ENCODE measurements around the gene KLK10. TPM values are rescaled to one million over a fixed set of nuclear protein-coding genes. Genes with fewer than 3 reads are reported as not detected.

KLK10 gene
- total RNA-seq, 1 donor from 2014 or later, result not detected

DNA sequence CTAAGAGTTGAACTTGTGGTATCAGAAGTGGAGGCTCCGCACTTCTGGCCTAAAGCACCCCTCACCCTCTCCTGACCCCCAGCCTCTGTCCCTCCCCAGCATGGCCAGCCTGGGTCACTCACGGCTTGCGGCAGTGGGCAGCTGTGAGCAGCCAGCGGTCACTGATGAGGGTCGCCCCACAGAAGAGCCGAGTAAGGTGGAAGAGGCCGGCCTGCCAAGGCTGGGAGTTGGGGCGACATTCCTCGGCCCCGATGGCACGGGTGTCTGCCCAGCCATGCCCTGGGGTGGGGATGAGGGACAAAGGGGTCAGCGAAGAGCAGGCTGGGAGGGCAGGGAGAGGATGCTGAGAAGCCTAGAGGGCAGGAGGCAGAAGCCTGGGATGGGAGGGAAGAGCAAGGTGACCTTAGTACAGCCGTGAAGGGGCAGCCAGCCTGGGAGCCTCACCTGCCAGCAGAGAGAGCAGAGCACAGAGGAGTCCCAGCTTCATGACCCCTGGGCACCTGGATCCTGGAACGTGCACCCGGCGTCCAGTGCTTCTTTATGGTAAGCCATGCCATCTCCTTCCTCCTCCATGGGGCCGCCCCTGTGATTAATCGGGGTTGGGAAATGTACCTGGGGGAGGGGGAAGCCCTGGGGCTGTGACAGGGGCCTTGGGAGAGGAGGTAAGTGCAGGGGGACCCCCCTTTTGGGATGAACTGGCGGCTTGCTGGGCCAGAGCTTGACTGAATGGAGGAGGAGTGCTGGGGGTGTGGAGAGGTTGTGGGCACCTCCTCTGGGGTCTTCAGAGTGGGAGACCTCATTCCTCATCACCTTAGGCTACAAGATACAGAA, 10.2 kb downstream of the KLK10 start:
- TF ChIP-seq, protein P1, sequence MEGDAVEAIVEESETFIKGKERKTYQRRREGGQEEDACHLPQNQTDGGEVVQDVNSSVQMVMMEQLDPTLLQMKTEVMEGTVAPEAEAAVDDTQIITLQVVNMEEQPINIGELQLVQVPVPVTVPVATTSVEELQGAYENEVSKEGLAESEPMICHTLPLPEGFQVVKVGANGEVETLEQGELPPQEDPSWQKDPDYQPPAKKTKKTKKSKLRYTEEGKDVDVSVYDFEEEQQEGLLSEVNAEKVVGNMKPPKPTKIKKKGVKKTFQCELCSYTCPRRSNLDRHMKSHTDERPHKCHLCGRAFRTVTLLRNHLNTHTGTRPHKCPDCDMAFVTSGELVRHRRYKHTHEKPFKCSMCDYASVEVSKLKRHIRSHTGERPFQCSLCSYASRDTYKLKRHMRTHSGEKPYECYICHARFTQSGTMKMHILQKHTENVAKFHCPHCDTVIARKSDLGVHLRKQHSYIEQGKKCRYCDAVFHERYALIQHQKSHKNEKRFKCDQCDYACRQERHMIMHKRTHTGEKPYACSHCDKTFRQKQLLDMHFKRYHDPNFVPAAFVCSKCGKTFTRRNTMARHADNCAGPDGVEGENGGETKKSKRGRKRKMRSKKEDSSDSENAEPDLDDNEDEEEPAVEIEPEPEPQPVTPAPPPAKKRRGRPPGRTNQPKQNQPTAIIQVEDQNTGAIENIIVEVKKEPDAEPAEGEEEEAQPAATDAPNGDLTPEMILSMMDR (IDR thresholded peaks at IDR 0.05), result no peak
- Mint-ChIP-seq H3K36me3 (ENCODE audit: low read depth) (no peaks in the 10 kb centered on the region), H3K9me3 (ENCODE audit: low read depth) (no peaks in the 10 kb centered on the region), H3K27me3 (ENCODE audit: low read depth) (peaks cover 30% of the 10 kb centered on the region), H3K4me3 (ENCODE audit: unreplicated experiment) (no peak overlapping the region), H3K27ac (ENCODE audit: unreplicated experiment) (no peak overlapping the region), H3K4me1 (ENCODE audit: low read depth) (no peaks in the 10 kb centered on the region)
- DNase-seq (ENCODE audit: low spot score), result no peak

DNA sequence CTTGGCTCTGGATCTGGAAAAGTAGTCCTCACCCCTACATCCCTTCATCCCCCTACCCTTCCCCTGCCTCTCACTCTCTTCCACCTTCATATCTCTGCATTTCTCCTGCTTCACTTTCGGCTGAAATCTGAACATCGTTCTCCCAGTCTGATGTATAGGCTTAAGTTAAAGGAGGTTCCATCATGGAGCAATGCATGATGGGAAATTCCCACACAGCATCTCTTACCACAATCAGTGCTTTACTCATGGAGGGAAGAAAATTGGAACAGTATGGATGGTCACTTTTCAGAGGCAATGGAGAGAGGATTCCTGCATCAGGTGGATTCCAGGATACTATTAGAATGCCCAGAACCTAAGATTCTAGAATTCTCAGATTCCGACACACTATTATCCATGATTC, 12.0 kb downstream of the KLK10 start:
- no peak for DNase-seq (ENCODE audit: low spot score)
- Mint-ChIP-seq H3K27me3 (ENCODE audit: low read depth) (peaks cover 28% of the 10 kb centered on the region), H3K4me1 (ENCODE audit: low read depth) (no peaks in the 10 kb centered on the region), H3K4me3 (ENCODE audit: unreplicated experiment) (no peak overlapping the region), H3K9me3 (ENCODE audit: low read depth) (no peaks in the 10 kb centered on the region), H3K27ac (ENCODE audit: unreplicated experiment) (no peak overlapping the region), H3K36me3 (ENCODE audit: low read depth) (no peaks in the 10 kb centered on the region)
- TF ChIP-seq, protein P1 (IDR thresholded peaks at IDR 0.05), result no peak

DNA sequence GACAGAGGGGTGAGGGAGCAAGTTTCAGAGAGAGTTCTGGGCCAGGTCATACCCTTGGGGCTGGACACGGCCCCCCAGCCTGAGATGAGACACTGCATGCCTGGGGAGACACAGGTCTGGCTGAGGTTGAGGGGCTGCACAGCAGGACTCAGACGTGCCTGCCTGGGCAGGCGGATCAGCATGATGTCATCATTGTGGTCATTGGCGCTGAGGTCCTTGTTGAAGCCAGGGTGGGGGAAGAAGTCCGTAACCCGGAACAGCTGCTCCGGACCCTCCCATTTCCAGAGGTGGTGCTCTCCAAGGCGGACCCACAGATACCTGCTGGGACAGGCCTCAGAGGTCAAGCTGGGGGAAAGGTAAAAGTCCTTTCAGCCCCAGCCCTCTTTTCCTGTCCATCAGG, 13.1 kb downstream of the KLK10 start:
- Mint-ChIP-seq H3K27me3 (ENCODE audit: low read depth) (peaks cover 31% of the 10 kb centered on the region), H3K27ac (ENCODE audit: unreplicated experiment) (no peak overlapping the region), H3K9me3 (ENCODE audit: low read depth) (no peaks in the 10 kb centered on the region), H3K4me3 (ENCODE audit: unreplicated experiment) (no peak overlapping the region), H3K4me1 (ENCODE audit: low read depth) (no peaks in the 10 kb centered on the region), H3K36me3 (ENCODE audit: low read depth) (no peaks in the 10 kb centered on the region)
- TF ChIP-seq, protein P1 (IDR thresholded peaks at IDR 0.05), result no peak
- no peak for DNase-seq (ENCODE audit: low spot score)

DNA sequence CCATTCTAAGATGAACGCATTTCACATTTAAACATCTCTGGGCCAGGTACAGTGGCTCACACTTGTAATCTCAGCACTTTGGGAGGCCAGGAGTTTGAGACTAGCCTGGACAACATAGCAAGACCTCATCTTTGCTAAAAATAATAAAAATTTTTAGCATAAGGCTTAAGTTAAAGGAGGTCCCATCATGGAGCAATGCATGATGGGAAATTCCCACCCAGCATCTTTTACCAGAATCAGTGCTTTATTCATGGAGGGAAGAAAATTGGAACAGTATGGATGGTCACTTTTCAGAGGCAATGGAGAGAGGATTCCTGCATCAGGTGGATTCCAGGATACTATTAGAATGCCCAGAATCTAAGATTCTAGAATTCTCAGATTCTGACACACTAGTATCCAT, 14.3 kb downstream of the KLK10 start:
- H3K4me1 Mint-ChIP-seq (ENCODE audit: low read depth), result no peaks in the 10 kb centered on the region
- H3K36me3 Mint-ChIP-seq (ENCODE audit: low read depth), result no peaks in the 10 kb centered on the region
- H3K27ac Mint-ChIP-seq (ENCODE audit: unreplicated experiment), result no peak overlapping the region
- H3K4me3 Mint-ChIP-seq (ENCODE audit: unreplicated experiment), result no peak overlapping the region
- DNase-seq (ENCODE audit: low spot score), result no peak
- H3K9me3 Mint-ChIP-seq (ENCODE audit: low read depth), result no peaks in the 10 kb centered on the region
- H3K27me3 Mint-ChIP-seq (ENCODE audit: low read depth), result peaks cover 29% of the 10 kb centered on the region
- TF ChIP-seq, protein P1 (IDR thresholded peaks at IDR 0.05), result no peak

DNA sequence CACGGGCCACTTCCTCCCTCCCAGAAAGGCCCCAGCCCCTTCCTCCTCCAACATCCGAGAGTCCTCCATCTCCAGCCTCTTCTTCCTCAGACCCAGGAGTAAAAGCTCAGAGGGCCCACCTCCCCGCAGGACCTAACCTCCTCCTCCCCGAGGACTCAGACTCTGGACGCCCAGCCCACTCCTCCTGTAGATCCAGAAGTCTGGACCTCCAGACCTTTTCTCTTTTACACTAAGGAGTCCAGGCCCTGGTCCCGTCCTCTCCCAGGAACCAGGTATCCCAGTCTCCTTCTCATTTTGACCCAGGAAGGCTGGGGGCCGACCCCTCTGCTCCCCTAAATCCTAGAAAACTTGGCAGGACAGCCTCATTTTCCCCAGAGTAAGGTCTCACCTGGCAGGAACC, 16.2 kb downstream of the KLK10 start:
- H3K4me3 Mint-ChIP-seq (ENCODE audit: unreplicated experiment), result no peak overlapping the region
- H3K36me3 Mint-ChIP-seq (ENCODE audit: low read depth), result no peaks in the 10 kb centered on the region
- no peak overlapping the region for H3K27ac Mint-ChIP-seq (ENCODE audit: unreplicated experiment)
- TF ChIP-seq, protein P1 (IDR thresholded peaks at IDR 0.05), result no peak
- DNase-seq (ENCODE audit: low spot score), result no peak
- H3K4me1 Mint-ChIP-seq (ENCODE audit: low read depth), result no peaks in the 10 kb centered on the region
- peaks cover 19% of the 10 kb centered on the region for H3K27me3 Mint-ChIP-seq (ENCODE audit: low read depth)
- H3K9me3 Mint-ChIP-seq (ENCODE audit: low read depth), result no peaks in the 10 kb centered on the region
